Ecto neural progenitor cell (in vitro differentiated cells): ENCODE results near the gene PEAR1.

Experiments
- DNase-seq: peaks from one replicate; pipeline ENCODE4 v3.0.0-alpha.2; 2018; ENCODE audit warnings: low spot score

Gene PEAR1

DNA sequence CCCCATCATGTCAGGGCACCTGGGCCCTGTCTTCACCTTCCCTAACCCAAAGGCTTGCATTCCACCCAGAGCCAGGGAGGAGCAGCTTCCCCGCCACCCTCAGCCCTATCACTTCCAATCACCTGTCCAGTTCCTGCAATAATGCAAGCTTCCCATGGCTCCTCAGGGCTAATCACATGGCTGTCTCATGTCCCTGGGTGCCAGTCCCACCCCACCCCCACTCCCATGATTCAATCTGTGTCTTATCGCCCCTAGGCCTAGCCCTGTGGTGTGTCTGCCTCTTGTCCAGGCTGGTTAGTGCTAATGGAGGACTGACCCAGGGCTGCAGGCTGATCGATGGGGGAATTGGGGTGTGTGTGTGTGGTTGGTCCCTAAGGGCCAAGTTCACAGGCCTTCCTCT, 11.0 kb upstream of the PEAR1 start:
- DNase-seq, result no peak

DNA sequence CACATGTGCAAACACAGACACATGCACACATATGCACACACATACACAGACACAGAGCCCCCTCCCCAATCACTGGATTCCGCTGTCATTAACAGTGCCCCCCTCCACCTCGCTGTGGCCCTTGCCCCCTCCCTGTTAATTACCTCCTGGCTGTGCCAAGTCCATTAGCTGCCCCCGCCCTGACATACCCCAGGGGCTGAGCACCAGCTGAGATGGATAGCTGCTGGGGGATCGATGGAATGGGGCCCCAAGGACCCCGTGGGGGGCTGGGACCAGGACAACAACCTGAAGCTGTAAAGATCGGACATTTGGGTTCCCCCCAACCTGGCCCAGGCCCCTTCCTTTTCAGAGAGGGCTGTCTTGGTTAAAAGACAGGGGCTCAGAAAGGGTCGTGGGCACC, 9.6 kb upstream of the PEAR1 start:
- no peak for DNase-seq

DNA sequence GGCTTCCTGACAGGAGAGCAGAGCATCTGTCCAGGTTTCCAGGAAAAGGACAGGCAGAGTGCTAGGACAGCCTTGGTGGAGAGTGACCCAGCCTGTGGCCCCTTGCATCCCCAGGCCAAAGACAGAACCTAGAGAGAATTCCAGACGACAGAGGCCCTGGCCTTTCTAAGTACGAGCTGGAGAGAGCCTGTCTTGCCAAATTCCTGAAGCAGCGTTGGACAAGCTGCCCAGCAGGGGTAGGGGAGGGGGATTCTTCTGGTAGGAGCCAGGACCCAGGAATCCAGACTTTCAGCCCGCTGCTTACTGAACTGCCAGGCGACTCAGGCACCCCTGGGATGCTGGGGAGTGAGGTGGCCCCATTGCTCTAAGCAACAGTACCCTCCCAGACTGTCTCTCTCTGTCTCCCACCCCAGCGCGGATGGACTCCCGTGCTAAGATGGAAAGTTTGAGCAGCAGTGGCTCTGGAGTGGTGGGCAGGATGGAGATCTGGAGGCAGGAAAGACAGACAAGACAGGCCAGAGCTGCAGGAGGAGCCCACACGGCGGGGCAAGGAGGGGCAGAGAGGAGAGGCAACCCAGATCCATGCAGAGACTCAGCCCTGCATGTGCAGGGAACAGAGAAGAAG, 8.8 kb upstream of the PEAR1 start:
- no peak for DNase-seq

DNA sequence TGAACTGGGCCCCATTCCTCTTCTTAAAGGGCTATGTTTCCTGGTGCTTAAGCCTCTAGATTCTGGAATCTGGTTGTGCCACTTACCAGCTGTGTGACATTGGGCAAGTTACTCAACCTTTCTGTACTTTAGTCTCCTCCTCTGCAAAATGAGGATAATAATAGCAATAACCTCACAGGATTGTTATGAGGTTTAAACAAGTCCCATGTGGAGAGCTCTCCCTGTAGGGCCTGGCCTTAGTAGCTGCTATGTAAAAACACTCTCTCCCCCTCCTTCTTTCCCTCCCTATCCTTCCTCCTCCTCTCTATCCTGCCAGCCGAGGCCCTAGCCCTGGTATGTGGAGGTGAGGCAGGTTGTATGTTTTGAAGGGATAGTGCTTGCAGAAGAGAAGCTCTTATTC, 8.2 kb upstream of the PEAR1 start:
- no peak for DNase-seq

DNA sequence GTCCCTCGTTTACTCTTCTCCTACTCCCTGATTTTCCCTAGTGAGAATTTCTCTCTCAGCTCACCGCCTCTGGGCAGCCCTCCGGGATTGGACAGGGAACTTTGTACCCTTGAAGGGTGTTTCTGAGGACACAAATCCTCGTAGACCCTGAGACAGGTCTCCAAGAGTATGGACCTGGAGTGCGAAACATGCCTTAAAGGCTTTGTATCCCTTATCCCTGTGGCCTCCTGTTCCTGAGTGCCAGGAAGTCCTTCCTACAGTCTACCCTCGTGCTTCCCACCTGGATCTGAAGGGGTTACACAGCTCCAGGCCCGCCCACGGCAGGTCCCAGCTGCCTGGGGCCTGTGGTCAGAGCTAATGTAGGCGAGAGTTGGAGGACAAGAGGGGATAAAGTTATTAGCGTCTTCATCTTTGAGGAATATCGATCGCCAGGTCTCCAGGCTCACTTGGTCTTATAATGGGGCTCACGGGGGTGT, 7.6 kb upstream of the PEAR1 start:
- no peak for DNase-seq

DNA sequence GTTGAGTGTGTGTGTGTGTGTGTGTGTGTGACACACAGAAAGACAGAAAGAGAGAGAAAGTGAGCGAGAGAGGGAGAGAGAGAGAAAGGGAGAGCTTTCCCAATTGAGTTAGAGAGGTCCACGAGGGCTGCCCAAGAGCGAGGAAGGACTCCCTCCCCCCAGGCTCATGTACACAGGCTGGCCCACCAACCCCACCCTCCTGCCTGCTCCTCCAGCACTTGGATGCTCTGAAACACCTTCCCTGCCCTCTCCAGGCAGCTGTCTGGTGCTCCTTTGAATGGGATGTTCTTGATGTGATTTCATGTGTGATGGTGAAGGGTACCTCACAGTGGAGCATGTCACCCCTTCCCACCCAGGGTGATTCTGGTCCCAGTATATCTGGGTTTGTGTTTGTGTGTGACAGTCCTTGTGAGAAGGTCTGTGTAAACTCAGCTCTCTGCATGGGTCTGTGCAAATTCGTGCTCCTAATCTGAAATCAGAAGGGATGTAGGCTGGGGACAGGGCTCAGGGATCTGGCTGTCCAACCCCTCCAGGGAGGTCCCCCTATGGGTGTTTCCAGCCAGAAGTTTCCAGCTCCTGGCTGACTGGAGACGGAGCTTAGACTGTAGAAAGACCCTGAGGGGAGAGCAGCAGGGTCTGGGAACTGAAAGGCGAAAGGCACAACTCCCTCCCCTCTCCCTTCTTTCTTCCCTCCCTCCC, 6.8 kb upstream of the PEAR1 start:
- no peak for DNase-seq

DNA sequence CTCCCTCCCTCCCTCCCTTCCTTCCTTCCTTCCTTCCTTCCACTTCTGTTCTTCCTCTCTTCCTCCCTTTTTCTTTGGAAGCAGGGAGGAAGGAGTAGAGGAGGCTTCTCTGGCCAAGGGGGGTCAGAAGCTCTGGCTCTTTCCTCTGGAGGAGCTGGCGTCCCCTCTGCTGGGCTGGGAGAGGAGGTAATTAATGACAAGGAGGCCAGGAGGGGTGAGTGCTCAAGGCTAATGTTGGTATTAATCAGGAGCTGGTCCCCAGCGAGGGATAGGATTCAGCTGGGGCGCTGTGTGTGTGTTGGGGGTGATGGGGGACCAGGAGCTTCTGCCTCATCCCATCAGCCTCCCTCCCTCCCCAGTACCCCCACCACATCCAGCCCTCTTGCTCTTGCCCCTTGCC, 6.2 kb upstream of the PEAR1 start:
- DNase-seq, result no peak

DNA sequence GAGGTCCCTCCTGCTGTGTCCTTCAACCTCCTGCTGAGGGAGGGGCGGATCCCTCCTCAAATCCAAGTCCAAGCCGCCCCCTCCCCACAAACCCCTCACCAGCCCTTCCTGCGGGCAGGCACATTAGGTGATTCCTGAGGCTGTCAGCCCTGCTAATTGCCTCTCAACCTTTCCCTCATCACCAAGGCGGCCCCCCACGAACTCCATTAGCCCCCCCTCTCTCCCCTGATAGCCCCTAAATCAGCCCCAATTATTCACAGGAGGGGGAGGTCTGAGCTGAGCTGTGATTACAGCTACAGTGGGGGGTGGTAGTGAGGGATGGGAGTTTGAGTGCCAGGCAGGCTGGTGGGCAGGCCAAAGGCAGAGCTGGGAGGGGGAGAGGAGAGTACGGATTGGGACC, 5.8 kb upstream of the PEAR1 start:
- DNase-seq, result no peak

DNA sequence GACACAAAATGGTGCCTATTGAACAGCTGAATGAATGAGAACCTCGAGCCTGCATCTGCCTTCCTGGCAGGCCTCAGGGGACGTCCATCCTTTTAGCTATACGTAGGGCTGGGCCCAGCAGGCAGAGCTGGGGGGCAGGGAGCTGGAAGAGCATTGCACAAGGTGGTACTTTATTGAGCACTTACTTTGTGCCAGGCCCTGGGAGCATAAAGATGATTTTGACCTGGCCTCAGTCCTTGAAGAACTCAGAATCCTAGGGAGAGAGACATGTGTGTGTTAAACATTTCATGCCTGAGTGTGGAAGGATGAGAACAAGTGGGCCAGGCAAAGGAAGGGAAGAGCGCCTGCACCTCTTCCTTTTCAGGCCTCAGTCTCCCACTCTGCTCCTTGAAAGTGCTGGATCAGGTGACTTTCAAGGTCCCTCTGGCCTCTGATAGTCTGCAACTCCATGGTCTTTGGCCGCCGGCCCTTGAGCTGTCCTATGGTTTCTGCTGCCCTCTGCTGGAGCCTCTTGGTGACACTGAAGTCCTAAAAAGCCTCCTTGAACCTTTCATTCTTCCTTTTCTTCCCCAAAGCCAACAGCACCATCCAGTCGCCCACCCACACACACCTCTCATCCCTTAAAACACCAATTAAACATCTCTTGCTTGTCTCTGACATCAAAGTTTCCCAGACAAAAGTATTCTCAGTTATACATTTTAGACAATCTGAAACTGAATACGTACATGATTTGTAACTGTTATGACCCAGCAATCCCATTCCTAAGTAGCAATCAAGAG, 3.5 kb upstream of the PEAR1 start:
- DNase-seq, result peak; percentile 89

DNA sequence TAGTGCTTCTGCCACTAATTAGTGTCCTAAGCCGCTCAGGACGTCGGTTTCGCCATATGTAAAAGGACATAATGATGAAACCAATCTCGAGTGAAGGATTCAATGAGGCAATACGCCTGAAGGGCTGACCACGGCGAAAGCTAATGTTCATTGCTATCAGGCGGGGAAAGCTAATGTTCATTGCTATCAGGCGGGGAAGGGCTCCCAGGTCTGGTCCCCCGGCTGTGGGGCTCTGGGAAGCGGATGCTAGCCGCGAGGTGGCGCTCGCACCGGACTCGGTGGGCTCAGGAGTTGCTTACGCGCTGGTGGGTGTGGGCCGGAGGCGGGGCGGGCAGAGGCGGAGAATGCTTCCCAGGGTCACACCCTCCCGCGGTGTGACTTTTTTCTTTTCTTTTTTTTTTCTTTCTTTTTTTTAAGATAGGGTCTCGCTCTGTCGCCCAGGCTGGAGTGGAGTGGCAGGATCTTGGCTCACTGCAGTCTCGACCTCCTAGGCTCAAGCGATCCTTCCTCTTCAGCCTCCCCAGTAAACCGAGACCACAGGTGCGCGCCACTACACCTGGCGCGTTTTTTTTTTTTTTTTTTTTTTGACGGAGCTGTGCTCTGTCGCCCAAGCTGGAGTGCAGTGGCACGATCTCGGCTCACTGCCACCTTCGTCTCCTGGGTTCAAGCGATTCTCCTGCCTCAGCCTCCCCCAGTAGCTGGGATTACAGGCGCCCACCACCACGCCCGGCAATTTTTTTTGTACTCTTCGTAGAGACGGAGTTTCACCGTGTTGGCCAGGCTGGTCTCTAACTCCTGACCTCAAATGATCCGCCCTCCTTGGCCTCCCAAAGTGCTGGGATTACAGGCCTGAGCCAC, 1.1 kb upstream of the PEAR1 start:
- DNase-seq, result peak; percentile 95

DNA sequence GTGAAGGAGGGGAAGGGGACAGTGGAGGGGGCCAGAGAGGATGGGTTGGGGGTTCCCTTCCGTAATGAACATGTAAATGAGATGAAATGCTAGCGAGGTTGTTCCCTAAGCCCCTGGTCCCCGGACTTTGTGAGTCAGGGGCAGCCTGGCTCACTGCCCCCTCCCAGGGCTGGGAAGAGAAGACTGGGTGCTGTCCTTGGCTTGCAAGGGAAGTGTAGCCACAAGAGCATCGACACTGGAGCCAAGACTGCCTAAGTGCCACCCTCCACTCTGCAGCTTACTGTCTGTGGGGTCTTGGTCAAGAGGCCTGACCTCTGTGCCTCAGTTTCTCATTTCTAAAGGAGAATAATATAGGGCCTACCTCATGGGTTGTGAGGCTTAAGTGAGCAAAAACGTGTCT, 483 bp downstream of the PEAR1 start:
- DNase-seq, result no peak

DNA sequence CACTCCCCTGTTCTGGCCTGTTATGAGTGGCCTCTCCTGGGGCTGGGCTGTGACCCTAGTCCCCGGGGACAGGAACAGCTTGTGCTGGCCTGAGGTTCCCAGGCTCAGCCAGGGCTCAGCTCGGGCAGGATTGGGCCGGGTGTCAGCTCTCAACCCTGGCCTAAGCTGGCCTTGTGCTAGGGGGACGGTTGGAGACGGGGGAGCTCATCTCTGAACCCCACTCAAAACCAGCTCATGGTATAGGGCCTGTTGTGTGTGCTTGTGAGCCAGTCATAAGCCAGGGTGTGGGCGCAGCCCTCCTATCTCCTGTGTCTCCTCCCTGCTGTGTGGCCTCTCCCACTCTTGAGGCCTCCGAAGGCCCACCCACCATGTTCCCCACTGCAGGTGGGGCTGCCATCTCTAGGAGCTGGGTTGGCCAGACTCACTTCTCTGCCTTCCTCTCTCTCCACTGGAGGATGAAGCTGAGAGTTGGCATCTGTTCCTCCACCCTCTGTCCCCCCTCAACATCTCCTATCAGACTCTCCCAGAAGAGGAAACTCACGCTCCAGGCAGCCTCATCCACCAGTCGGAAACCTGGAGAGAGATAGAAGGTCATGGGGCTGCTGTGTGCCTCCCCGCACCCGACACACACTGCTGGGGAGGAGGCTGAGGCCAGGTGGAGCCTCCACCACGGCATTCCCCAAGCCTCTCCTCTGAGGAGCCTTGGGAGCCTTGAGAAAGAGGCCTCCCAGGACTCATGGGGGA, 1.4 kb downstream of the PEAR1 start:
- no peak for DNase-seq

DNA sequence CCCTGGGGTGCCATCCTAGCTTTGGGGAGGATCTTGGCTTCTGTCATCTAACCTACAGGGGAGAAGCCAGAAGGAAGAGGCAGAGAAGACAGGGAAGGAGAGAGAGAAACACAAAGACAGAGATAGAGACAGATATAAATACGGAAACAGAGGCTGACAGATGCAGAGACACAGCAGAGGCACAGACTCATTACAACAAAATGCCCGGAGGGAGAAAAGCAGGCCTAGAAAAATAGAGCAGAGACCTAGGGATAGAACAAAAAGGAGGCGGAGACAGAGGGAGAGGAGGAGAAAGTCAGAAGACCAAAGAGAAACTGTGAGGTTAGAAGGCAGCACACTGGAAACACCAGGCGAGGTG, 1.9 kb downstream of the PEAR1 start:
- DNase-seq, result no peak

DNA sequence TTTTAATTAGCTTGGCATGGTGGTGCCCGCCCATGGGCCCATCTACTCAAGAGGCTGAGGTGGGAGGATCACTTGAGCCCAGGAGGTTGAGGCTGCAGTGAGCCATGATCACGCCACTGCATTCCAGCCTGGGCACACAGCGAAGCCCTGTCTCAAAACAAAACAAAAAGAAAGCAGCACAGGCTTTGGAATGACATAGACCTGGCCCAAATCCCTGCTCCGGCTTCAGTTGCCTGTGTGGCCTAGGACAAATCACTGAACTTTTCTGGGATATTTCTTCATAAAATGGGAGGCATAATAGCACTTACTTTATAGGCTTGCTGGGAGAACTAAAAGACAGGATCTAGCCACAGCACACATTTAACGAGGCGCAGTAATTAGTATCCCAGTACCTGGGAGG, 2.4 kb downstream of the PEAR1 start:
- no peak for DNase-seq

DNA sequence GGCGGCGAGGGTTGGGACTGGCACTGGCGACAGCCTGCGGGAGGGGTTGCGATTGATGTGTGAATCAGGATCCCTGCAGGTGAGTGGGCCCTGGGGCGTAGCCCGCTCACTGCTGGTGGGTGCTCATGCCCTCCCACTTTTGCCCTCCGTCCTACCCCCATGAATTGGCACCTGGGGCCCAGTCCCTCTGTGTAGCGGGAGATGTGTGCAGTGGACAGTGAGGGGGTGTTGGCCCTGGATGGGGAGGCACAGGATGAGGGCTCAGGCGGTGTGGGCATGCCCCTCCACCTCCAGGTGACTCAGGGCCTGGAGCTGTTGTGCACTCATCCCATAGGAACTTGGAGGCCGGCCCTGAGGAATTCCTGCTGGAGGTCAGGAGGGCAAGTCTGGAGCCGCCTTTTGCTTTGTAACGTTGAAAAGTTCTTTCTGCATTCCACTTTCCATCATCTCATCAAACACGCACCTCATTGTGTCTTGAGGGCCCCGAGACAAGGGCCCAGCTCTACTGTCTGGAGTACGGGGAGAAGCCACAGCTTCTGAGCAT, 3.0 kb downstream of the PEAR1 start:
- no peak for DNase-seq

DNA sequence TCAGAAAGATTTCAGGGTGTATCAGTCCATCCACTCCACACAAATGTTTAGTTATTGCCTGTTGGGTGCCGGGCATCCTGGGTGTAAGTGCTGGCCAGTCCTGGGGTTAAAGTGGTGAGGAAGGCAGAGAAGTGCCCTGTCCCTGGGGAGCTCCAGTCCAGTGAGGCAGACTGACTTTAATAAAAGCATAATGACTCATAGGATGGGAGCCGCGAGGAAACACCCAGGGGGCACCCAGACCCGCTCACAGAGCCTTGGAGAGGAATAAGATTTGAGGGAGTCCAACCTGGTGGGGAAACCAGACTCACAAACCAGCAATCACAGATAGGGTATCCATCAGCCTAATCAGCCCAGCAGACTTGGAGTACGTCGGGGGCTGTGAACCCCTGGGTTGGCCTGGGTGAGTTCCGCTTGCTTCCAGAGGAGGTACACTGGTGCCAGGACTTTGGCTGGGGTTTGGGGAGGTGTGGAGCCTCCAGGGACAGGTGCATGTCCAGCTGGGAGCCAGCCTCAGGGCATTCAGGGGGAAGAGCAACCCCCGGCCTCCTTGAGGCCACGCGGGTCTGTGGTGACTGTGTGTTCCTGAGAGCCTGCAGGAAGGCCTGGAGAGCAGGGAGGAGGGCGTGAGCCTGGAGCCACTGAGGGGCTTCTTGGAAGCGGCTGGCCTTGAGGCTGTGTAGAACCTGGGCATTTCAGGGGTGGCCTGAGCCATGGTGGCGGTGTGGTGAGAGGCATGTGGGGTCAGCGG, 3.7 kb downstream of the PEAR1 start:
- DNase-seq, result no peak

DNA sequence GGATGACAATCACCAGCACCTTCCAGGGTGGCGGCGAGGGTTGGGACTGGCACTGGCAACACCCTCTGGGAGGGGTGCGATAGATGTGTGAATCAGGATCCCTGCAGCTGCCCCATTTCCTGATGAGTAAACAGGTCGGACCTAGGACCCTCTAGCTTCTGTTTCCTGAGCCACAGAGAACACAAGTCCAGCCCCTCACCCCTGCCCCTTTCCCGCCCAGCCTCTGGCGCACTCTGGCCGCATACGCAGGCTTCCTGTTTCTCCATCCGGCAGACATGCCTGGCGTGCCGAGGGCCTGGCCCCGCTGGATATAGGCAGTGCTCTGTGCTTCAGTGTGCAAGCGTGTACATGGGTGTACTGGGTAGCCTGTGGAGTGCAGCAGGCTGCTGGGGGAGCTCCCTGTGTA, 4.6 kb downstream of the PEAR1 start:
- no peak for DNase-seq

DNA sequence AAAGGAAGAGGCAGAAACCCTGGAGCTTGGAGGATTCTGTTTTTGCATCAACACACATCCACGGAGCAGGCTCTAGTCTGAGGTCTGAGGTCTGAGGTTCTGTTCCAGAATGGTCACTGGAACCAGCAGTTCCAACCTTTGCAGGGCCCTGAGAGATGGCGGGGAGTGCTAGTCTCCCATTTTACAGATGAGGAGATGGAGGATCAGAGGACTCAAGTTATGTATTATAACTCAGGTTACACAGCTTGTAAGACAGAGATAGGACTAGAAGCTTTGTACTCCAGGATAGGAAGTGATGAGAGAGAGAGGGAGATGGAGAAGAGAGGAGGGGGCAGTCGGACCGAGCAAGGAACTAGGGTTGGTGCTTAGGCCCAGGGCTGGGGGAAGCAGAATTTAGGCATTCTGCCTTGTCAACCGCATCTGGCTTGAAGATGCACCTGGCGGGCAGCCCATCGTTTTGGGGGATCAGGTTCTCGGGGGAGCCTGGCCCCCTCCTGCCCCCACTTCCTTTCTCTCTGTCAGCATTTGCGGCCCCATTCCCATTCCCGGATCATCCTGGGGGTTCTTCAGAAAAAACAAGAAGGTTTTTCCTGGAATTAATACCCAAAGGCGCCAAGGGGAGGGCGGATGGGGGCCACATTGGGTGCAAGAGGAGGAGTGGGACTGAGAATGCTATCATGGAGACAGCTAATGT, 5.6 kb downstream of the PEAR1 start:
- DNase-seq, result no peak

DNA sequence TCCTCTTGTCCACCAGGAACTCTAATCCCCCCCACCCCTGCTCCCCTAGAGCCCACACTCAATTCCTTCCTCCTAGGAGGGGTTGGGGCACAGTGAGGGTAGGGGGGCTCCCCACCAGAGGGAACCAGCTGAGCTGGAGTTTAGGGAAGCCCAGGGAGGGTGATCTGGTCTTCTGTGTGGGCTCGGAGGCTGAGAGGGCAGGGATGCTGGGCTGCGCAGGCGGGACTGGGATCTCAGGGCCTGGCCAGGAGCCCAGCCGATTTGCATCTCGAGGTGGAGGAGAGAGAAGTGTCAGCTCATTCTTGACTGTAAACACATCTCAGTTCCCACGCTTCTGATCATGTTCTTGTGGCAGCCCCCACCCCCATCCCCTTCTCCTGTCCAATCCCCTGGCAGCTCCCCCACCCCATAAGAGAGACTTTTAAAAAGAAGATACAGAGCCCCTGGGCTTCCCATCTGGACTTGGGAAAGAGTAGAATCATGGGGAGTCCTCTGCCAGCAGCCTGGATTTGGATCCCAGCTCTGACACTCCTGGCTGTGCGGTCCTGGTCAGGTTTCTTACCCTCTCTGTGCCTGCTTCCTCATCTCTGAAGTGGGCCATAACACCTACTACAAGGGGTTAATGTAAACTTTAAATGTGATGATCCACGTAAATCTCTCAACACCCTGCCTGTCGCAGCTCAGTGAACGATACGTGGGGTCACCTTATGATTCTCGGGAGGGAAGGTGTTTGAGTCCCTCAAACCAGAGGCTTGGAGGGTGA, 6.6 kb downstream of the PEAR1 start:
- no peak for DNase-seq
